NCI-H1105 (cell line): ENCODE measurements around the gene LIN54.
"Not testable (repeated sequence)": the region's sequence is repeated elsewhere in the genome, so short reads cannot be mapped to it uniquely, and the experiment has no call there.

Experiments used
- DNase-seq: peaks from one replicate; lab custom pipeline; 2025; lab: John Stamatoyannopoulos, UW

LIN54 gene

GRCh38 chr4:82947498-82947897 is 63.1 kb downstream of the LIN54 start:
- DNase-seq = no peak

GRCh38 chr4:82939414-82939813 is 71.2 kb downstream of the LIN54 start:
- DNase-seq = no peak

- no peak for DNase-seq
Observed at GRCh38 chr4:82934441-82934840, 76.2 kb downstream of the LIN54 start.

- no peak for DNase-seq
Observed at GRCh38 chr4:82930848-82931755, 79.5 kb downstream of the LIN54 start.

- DNase-seq = no peak
Observed at GRCh38 chr4:82921795-82922194, 88.8 kb downstream of the LIN54 start.

GRCh38 chr4:82919386-82919785 is 91.2 kb downstream of the LIN54 start:
- DNase-seq = no peak

- DNase-seq = no peak
Observed at GRCh38 chr4:82918091-82918490, 92.5 kb downstream of the LIN54 start.

- not testable (repeated sequence) for DNase-seq
Observed at GRCh38 chr4:82913968-82914367, 96.7 kb downstream of the LIN54 start.

GRCh38 chr4:82913305-82913704 is 97.3 kb downstream of the LIN54 start:
- DNase-seq = no peak

- no peak for DNase-seq
Observed at GRCh38 chr4:82909326-82909725, 101.3 kb downstream of the LIN54 start.

GRCh38 chr4:82906469-82906868 is 104.2 kb downstream of the LIN54 start:
- no peak for DNase-seq

GRCh38 chr4:82905205-82905604 is 105.4 kb downstream of the LIN54 start:
- DNase-seq = no peak

- DNase-seq = no peak
Observed at GRCh38 chr4:82903737-82904136, 106.9 kb downstream of the LIN54 start.

GRCh38 chr4:82901183-82901718 is 109.4 kb downstream of the LIN54 start:
- no peak for DNase-seq

GRCh38 chr4:82900411-82901182 is 110.0 kb downstream of the LIN54 start, which contains the start of gene THAP9:
Gene THAP9 (plus strand): TSS chr4:82900735. CDS start chr4:82900803, 68 bp downstream.
- DNase-seq = peak; percentile 90

GRCh38 chr4:82900066-82900410 is 110.6 kb downstream of the LIN54 start:
- no peak for DNase-seq

- DNase-seq = no peak
Observed at GRCh38 chr4:82899374-82900065, 111.1 kb downstream of the LIN54 start.

GRCh38 chr4:82898322-82899243 is 112.0 kb downstream of the LIN54 start:
- no peak for DNase-seq

- no peak for DNase-seq
Observed at GRCh38 chr4:82896755-82897154, 113.9 kb downstream of the LIN54 start.

- DNase-seq = no peak
Observed at GRCh38 chr4:82893942-82894341, 116.7 kb downstream of the LIN54 start.

GRCh38 chr4:82892467-82892802 is 118.2 kb downstream of the LIN54 start:
- DNase-seq = no peak
